Measurements from ENCODE around the gene NEURL1.

The NEURL1 gene

GRCh38 chr10:103592186-103593021, 98.9 kb downstream of the NEURL1 start:
- TF ChIP-seq PAX5 (IDR thresholded peaks at IDR 0.05; ENCODE audit: insufficient read depth, low read length, severe bottlenecking) (no peak), POLR2A (IDR thresholded peaks at IDR 0.05; ENCODE audit: low read depth, low read length) (no peak)
- peak; percentile 91 for FAIRE-seq
- peak; percentile 83 for DNase-seq (ENCODE audit: insufficient read length, low spot score)

- no peak for DNase-seq (ENCODE audit: insufficient read length, low spot score)
- TF ChIP-seq POLR2A (IDR thresholded peaks at IDR 0.05; ENCODE audit: low read depth, low read length) (no peak), POLR2AphosphoS5 (IDR thresholded peaks at IDR 0.05; ENCODE audit: low read depth, low read length) (no peak), POU2F2 (IDR thresholded peaks at IDR 0.05; ENCODE audit: low read depth, low read length) (no peak), TAF1 (IDR thresholded peaks at IDR 0.05; ENCODE audit: low read depth, low read length) (no peak), PAX5 (IDR thresholded peaks at IDR 0.05; ENCODE audit: insufficient read depth, low read length, severe bottlenecking) (no peak), SPI1 (IDR thresholded peaks at IDR 0.05; ENCODE audit: low read depth, low read length) (no peak)
- no peak for FAIRE-seq
These were observed 99.6 kb downstream of the NEURL1 start for GRCh38 chr10:103593022-103593570.

- FAIRE-seq (no peak), DNase-seq (ENCODE audit: insufficient read length, low spot score) (no peak)
- TF ChIP-seq TAF1 (IDR thresholded peaks at IDR 0.05; ENCODE audit: low read depth, low read length): no peak
- no peak for TF ChIP-seq POLR2AphosphoS5 (IDR thresholded peaks at IDR 0.05; ENCODE audit: low read depth, low read length)
- no peak for TF ChIP-seq SPI1 (IDR thresholded peaks at IDR 0.05; ENCODE audit: low read depth, low read length)
- no peak for TF ChIP-seq PAX5 (IDR thresholded peaks at IDR 0.05; ENCODE audit: insufficient read depth, low read length, severe bottlenecking)
- no peak for TF ChIP-seq POU2F2 (IDR thresholded peaks at IDR 0.05; ENCODE audit: low read depth, low read length)
- no peak for TF ChIP-seq POLR2A (IDR thresholded peaks at IDR 0.05; ENCODE audit: low read depth, low read length)
These were observed 102.6 kb downstream of the NEURL1 start for GRCh38 chr10:103595933-103596726.

- FAIRE-seq (no peak), DNase-seq (ENCODE audit: insufficient read length, low spot score) (no peak)
- no peak for TF ChIP-seq PAX5 (IDR thresholded peaks at IDR 0.05; ENCODE audit: insufficient read depth, low read length, severe bottlenecking)
- no peak for TF ChIP-seq POU2F2 (IDR thresholded peaks at IDR 0.05; ENCODE audit: low read depth, low read length)
- no peak for TF ChIP-seq TAF1 (IDR thresholded peaks at IDR 0.05; ENCODE audit: low read depth, low read length)
- no peak for TF ChIP-seq SPI1 (IDR thresholded peaks at IDR 0.05; ENCODE audit: low read depth, low read length)
- TF ChIP-seq POLR2AphosphoS5 (IDR thresholded peaks at IDR 0.05; ENCODE audit: low read depth, low read length): no peak
- TF ChIP-seq POLR2A (IDR thresholded peaks at IDR 0.05; ENCODE audit: low read depth, low read length): no peak
These were observed 103.5 kb downstream of the NEURL1 start for GRCh38 chr10:103597003-103597402.

- FAIRE-seq (peak; percentile 88), DNase-seq (ENCODE audit: insufficient read length, low spot score) (no peak)
- TF ChIP-seq POLR2AphosphoS5 (IDR thresholded peaks at IDR 0.05; ENCODE audit: low read depth, low read length) (no peak), SPI1 (IDR thresholded peaks at IDR 0.05; ENCODE audit: low read depth, low read length) (no peak), PAX5 (IDR thresholded peaks at IDR 0.05; ENCODE audit: insufficient read depth, low read length, severe bottlenecking) (no peak), POLR2A (IDR thresholded peaks at IDR 0.05; ENCODE audit: low read depth, low read length) (no peak), POU2F2 (IDR thresholded peaks at IDR 0.05; ENCODE audit: low read depth, low read length) (no peak), TAF1 (IDR thresholded peaks at IDR 0.05; ENCODE audit: low read depth, low read length) (no peak)
These were observed 105.2 kb downstream of the NEURL1 start for GRCh38 chr10:103598654-103599115.

GRCh38 chr10:103599211-103599610, 105.7 kb downstream of the NEURL1 start:
- FAIRE-seq (no peak), DNase-seq (ENCODE audit: insufficient read length, low spot score) (no peak)
- TF ChIP-seq POLR2A (IDR thresholded peaks at IDR 0.05; ENCODE audit: low read depth, low read length) (no peak), POU2F2 (IDR thresholded peaks at IDR 0.05; ENCODE audit: low read depth, low read length) (no peak)

GRCh38 chr10:103599907-103600306, 106.4 kb downstream of the NEURL1 start:
- no peak for TF ChIP-seq POLR2A (IDR thresholded peaks at IDR 0.05; ENCODE audit: low read depth, low read length)
- TF ChIP-seq TAF1 (IDR thresholded peaks at IDR 0.05; ENCODE audit: low read depth, low read length): no peak
- TF ChIP-seq POU2F2 (IDR thresholded peaks at IDR 0.05; ENCODE audit: low read depth, low read length): no peak
- no peak for TF ChIP-seq POLR2AphosphoS5 (IDR thresholded peaks at IDR 0.05; ENCODE audit: low read depth, low read length)
- TF ChIP-seq SPI1 (IDR thresholded peaks at IDR 0.05; ENCODE audit: low read depth, low read length): no peak
- TF ChIP-seq PAX5 (IDR thresholded peaks at IDR 0.05; ENCODE audit: insufficient read depth, low read length, severe bottlenecking): no peak
- no peak for FAIRE-seq
- DNase-seq (ENCODE audit: insufficient read length, low spot score): no peak

- FAIRE-seq (no peak), DNase-seq (ENCODE audit: insufficient read length, low spot score) (no peak)
- TF ChIP-seq TAF1 (IDR thresholded peaks at IDR 0.05; ENCODE audit: low read depth, low read length): no peak
- TF ChIP-seq SPI1 (IDR thresholded peaks at IDR 0.05; ENCODE audit: low read depth, low read length): no peak
- no peak for TF ChIP-seq POLR2A (IDR thresholded peaks at IDR 0.05; ENCODE audit: low read depth, low read length)
- TF ChIP-seq POLR2AphosphoS5 (IDR thresholded peaks at IDR 0.05; ENCODE audit: low read depth, low read length): no peak
- TF ChIP-seq PAX5 (IDR thresholded peaks at IDR 0.05; ENCODE audit: insufficient read depth, low read length, severe bottlenecking): no peak
- TF ChIP-seq POU2F2 (IDR thresholded peaks at IDR 0.05; ENCODE audit: low read depth, low read length): no peak
These were observed 106.8 kb downstream of the NEURL1 start for GRCh38 chr10:103600325-103600724.

- DNase-seq (ENCODE audit: insufficient read length, low spot score) (no peak), FAIRE-seq (no peak)
- TF ChIP-seq POLR2A (IDR thresholded peaks at IDR 0.05; ENCODE audit: low read depth, low read length): no peak
- TF ChIP-seq SPI1 (IDR thresholded peaks at IDR 0.05; ENCODE audit: low read depth, low read length): no peak
- no peak for TF ChIP-seq TAF1 (IDR thresholded peaks at IDR 0.05; ENCODE audit: low read depth, low read length)
- no peak for TF ChIP-seq POLR2AphosphoS5 (IDR thresholded peaks at IDR 0.05; ENCODE audit: low read depth, low read length)
- no peak for TF ChIP-seq PAX5 (IDR thresholded peaks at IDR 0.05; ENCODE audit: insufficient read depth, low read length, severe bottlenecking)
- no peak for TF ChIP-seq POU2F2 (IDR thresholded peaks at IDR 0.05; ENCODE audit: low read depth, low read length)
These were observed 107.6 kb downstream of the NEURL1 start for GRCh38 chr10:103600956-103601569.

All from GM12891 (cell line).